Naive B cell (primary cell): ENCODE results near the gene AHSP. TPM values are rescaled to one million over a fixed set of nuclear protein-coding genes. Genes with fewer than 3 reads are reported as not detected.
"Not testable (repeated sequence)": the region's sequence is repeated elsewhere in the genome, so short reads cannot be mapped to it uniquely, and the experiment has no call there.

Experiments used
- ATAC-seq, 2 donors: fragments of 150-1000 bp; cut with Tn5 transposase; 2 replicates each; pipeline ENCODE4 v1.10.0; 2021; ENCODE audit warnings: low read depth in 2 of 2, mild to moderate bottlenecking in 2 of 2, moderate library complexity in 2 of 2
- DNase-seq: peaks from one replicate; pipeline ENCODE4 v3.0.0; 2022
- H3K27ac Mint-ChIP-seq, 6 donors: one replicate each; pipeline ENCODE4 v1.8.0; 2020 to 2022; ENCODE audit warnings: mild to moderate bottlenecking in 6 of 6, mixed read lengths in 6 of 6, moderate library complexity in 5 of 6, inconsistent platforms in 2 of 6
- H3K27me3 Mint-ChIP-seq, 3 donors: one replicate each; pipeline ENCODE4 v1.8.0; 2021 to 2022; ENCODE audit warnings: mixed read lengths in 3 of 3, mild to moderate bottlenecking in 1 of 3
- H3K36me3 Mint-ChIP-seq, 2 donors: one replicate each; pipeline ENCODE4 v1.8.0; 2020 to 2022; ENCODE audit warnings: mixed read lengths in 2 of 2, inconsistent platforms in 1 of 2, mild to moderate bottlenecking in 1 of 2
- H3K4me1 Mint-ChIP-seq, 3 donors: one replicate each; pipeline ENCODE4 v1.8.0; 2020 to 2022; ENCODE audit warnings: mixed read lengths in 3 of 3, inconsistent platforms in 1 of 3, mild to moderate bottlenecking in 1 of 3, moderate library complexity in 1 of 3
- H3K4me3 Mint-ChIP-seq, 8 donors: one replicate each; pipeline ENCODE4 v1.8.0; 2020 to 2022; ENCODE audit warnings: mild to moderate bottlenecking in 8 of 8, mixed read lengths in 8 of 8, moderate library complexity in 8 of 8, inconsistent platforms in 2 of 8
- H3K9me3 Mint-ChIP-seq, 7 donors: one replicate each; pipeline ENCODE4 v1.8.0; 2020 to 2022; ENCODE audit warnings: mixed read lengths in 7 of 7, mild to moderate bottlenecking in 5 of 7, inconsistent platforms in 2 of 7, moderate library complexity in 1 of 7
- polyA plus RNA-seq, 6 donors: library from polyadenylated mRNA; unstranded; fragments of 300-500 nt; fragmentation: Illumina TruSeq; gene quantifications; one replicate each; pipeline ENCODE4 v1.2.3, GENCODE V29; 2021; ENCODE audit warnings: low read depth in 6 of 6

Gene AHSP
- polyA plus RNA-seq, 6 donors from 2014 or later = not detected

- peak overlapping the region; percentile 33 to 95 (median 92) for H3K4me3 Mint-ChIP-seq
- peaks cover 0 to 24% (median 0%) of the 10 kb centered on the region in 3 donors for H3K27me3 Mint-ChIP-seq
- H3K27ac Mint-ChIP-seq = no peak overlapping the region
- DNase-seq (no peak), ATAC-seq (no peak)
- H3K4me1 Mint-ChIP-seq = peaks cover 15 to 23% (median 19%) of the 10 kb centered on the region in 3 donors
- H3K9me3 Mint-ChIP-seq = no peaks in the 10 kb centered on the region
- H3K36me3 Mint-ChIP-seq = peaks cover 4 to 13% of the 10 kb centered on the region in 2 donors
These were observed 39.0 kb upstream of the AHSP start for GRCh38 chr16:31488468-31489297.

GRCh38 chr16:31489298-31489564 lies 38.5 kb upstream of the AHSP start:
- H3K9me3 Mint-ChIP-seq = no peaks in the 10 kb centered on the region
- no peak for ATAC-seq
- H3K4me3 Mint-ChIP-seq = peak overlapping the region; percentile 20 to 82 (median 50)
- H3K36me3 Mint-ChIP-seq = peaks cover 4 to 13% of the 10 kb centered on the region in 2 donors
- H3K4me1 Mint-ChIP-seq = peaks cover 15 to 23% (median 19%) of the 10 kb centered on the region in 3 donors
- H3K27ac Mint-ChIP-seq = no peak overlapping the region
- no peak for DNase-seq
- H3K27me3 Mint-ChIP-seq = peaks cover 0 to 21% (median 0%) of the 10 kb centered on the region in 3 donors

- ATAC-seq = no peak
- Mint-ChIP-seq H3K36me3 (peaks cover 4 to 13% of the 10 kb centered on the region in 2 donors), H3K4me3 (peak overlapping the region in 6 of 8 donors; percentile 20 to 82 (median 71)), H3K4me1 (peaks cover 15 to 23% (median 19%) of the 10 kb centered on the region in 3 donors), H3K9me3 (no peaks in the 10 kb centered on the region), H3K27ac (peak overlapping the region in 1 of 6 donors; percentile 63), H3K27me3 (peaks cover 0 to 14% (median 0%) of the 10 kb centered on the region in 3 donors)
- DNase-seq = no peak
These were observed 37.8 kb upstream of the AHSP start for GRCh38 chr16:31489616-31490584.

- peaks cover 4 to 13% of the 10 kb centered on the region in 2 donors for H3K36me3 Mint-ChIP-seq
These were observed 35.8 kb upstream of the AHSP start for GRCh38 chr16:31491778-31492418.

GRCh38 chr16:31493506-31494125 lies 34.1 kb upstream of the AHSP start:
- H3K4me3 Mint-ChIP-seq = no peak overlapping the region
- H3K27me3 Mint-ChIP-seq = no peaks in the 10 kb centered on the region

More at GRCh38 chr16:31491778-31492418, 35.8 kb upstream of the AHSP start:
- peak overlapping the region in 2 of 6 donors; percentile 61 to 78 for H3K27ac Mint-ChIP-seq
- no peaks in the 10 kb centered on the region for H3K9me3 Mint-ChIP-seq
- DNase-seq (no peak), ATAC-seq (no peak)
- H3K4me1 Mint-ChIP-seq = peaks cover 7 to 15% (median 12%) of the 10 kb centered on the region in 3 donors
- H3K4me3 Mint-ChIP-seq = peak overlapping the region in 1 of 8 donors; percentile 21
- H3K27me3 Mint-ChIP-seq = no peaks in the 10 kb centered on the region

GRCh38 chr16:31496670-31497069 lies 31.0 kb upstream of the AHSP start:
- Mint-ChIP-seq H3K27ac (no peak overlapping the region), H3K4me1 (peaks cover 3 to 22% (median 19%) of the 10 kb centered on the region in 3 donors), H3K36me3 (peaks cover 4 to 31% of the 10 kb centered on the region in 2 donors), H3K27me3 (no peaks in the 10 kb centered on the region), H3K9me3 (no peaks in the 10 kb centered on the region), H3K4me3 (no peak overlapping the region)
- DNase-seq (no peak), ATAC-seq (no peak)

More at GRCh38 chr16:31493506-31494125, 34.1 kb upstream of the AHSP start:
- peaks cover 4 to 28% of the 10 kb centered on the region in 2 donors for H3K36me3 Mint-ChIP-seq
- peak overlapping the region in 1 of 6 donors; percentile 70 for H3K27ac Mint-ChIP-seq
- H3K4me1 Mint-ChIP-seq = peaks cover 7 to 21% (median 10%) of the 10 kb centered on the region in 3 donors
- ATAC-seq (no peak), DNase-seq (no peak)
- no peaks in the 10 kb centered on the region for H3K9me3 Mint-ChIP-seq

- peak overlapping the region in 1 of 6 donors; percentile 66 for H3K27ac Mint-ChIP-seq
These were observed 29.2 kb upstream of the AHSP start for GRCh38 chr16:31498493-31498892.

GRCh38 chr16:31499928-31500327 lies 27.8 kb upstream of the AHSP start:
- DNase-seq = no peak
- H3K36me3 Mint-ChIP-seq = peaks cover 0 to 18% of the 10 kb centered on the region in 2 donors
- no peak overlapping the region for H3K27ac Mint-ChIP-seq
- peaks cover 21 to 32% (median 21%) of the 10 kb centered on the region in 3 donors for H3K4me1 Mint-ChIP-seq
- no peaks in the 10 kb centered on the region for H3K9me3 Mint-ChIP-seq
- H3K27me3 Mint-ChIP-seq = no peaks in the 10 kb centered on the region
- no peak for ATAC-seq
- H3K4me3 Mint-ChIP-seq = peak overlapping the region in 1 of 8 donors; percentile 35

More at GRCh38 chr16:31498493-31498892, 29.2 kb upstream of the AHSP start:
- peaks cover 0 to 19% of the 10 kb centered on the region in 2 donors for H3K36me3 Mint-ChIP-seq
- ATAC-seq = no peak
- H3K4me1 Mint-ChIP-seq = peaks cover 7 to 19% (median 16%) of the 10 kb centered on the region in 3 donors
- DNase-seq = no peak
- H3K4me3 Mint-ChIP-seq = no peak overlapping the region
- no peaks in the 10 kb centered on the region for H3K9me3 Mint-ChIP-seq
- H3K27me3 Mint-ChIP-seq = no peaks in the 10 kb centered on the region

GRCh38 chr16:31501226-31501965 lies 26.3 kb upstream of the AHSP start:
- Mint-ChIP-seq H3K9me3 (no peaks in the 10 kb centered on the region), H3K4me1 (peaks cover 31 to 44% (median 35%) of the 10 kb centered on the region in 3 donors), H3K4me3 (peak overlapping the region in 1 of 8 donors; percentile 42), H3K27me3 (no peaks in the 10 kb centered on the region), H3K27ac (peak overlapping the region in 2 of 6 donors; percentile 5 to 8), H3K36me3 (peaks cover 0 to 18% of the 10 kb centered on the region in 2 donors)
- no peak for DNase-seq
- no peak for ATAC-seq

- Mint-ChIP-seq H3K27ac (peak overlapping the region in 2 of 6 donors; percentile 5 to 8), H3K9me3 (no peaks in the 10 kb centered on the region), H3K36me3 (peaks cover 0 to 18% of the 10 kb centered on the region in 2 donors), H3K4me1 (peaks cover 32 to 49% (median 39%) of the 10 kb centered on the region in 3 donors), H3K4me3 (no peak overlapping the region), H3K27me3 (no peaks in the 10 kb centered on the region)
- DNase-seq (no peak), ATAC-seq (no peak)
These were observed 25.7 kb upstream of the AHSP start for GRCh38 chr16:31501966-31502348.

- Mint-ChIP-seq H3K27me3 (no peaks in the 10 kb centered on the region), H3K36me3 (peaks cover 0 to 9% of the 10 kb centered on the region in 2 donors), H3K9me3 (no peaks in the 10 kb centered on the region), H3K27ac (peak overlapping the region in 1 of 6 donors; percentile 22), H3K4me3 (no peak overlapping the region), H3K4me1 (peaks cover 34 to 50% (median 48%) of the 10 kb centered on the region in 3 donors)
- ATAC-seq (no peak), DNase-seq (no peak)
These were observed 24.7 kb upstream of the AHSP start for GRCh38 chr16:31502981-31503380.

GRCh38 chr16:31503555-31503954 lies 24.1 kb upstream of the AHSP start:
- H3K27ac Mint-ChIP-seq, DNase-seq, H3K27me3 Mint-ChIP-seq, ATAC-seq, H3K4me3 Mint-ChIP-seq, H3K9me3 Mint-ChIP-seq, H3K36me3 Mint-ChIP-seq: not testable (repeated sequence)
- peaks cover 31 to 52% (median 49%) of the 10 kb centered on the region in 3 donors for H3K4me1 Mint-ChIP-seq
